A549 treated with Mapracorat at 1 μM for 4 hours (cell line): ENCODE measurements around the gene TAX1BP3. TPM values are rescaled to one million over a fixed set of nuclear protein-coding genes. Genes with fewer than 3 reads are reported as not detected.

Experiments used
- total RNA-seq: library from RNA; stranded (reverse); fragments of 200-300 nt; extraction: Qiagen RNA extraction; gene quantifications from 5 replicates; pipeline ENCODE4 v1.2.3, GENCODE V29; 2022

The TAX1BP3 gene, protein sequence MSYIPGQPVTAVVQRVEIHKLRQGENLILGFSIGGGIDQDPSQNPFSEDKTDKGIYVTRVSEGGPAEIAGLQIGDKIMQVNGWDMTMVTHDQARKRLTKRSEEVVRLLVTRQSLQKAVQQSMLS
- total RNA-seq: 283 to 347 TPM (median 340 TPM) in 5 replicates

DNA sequence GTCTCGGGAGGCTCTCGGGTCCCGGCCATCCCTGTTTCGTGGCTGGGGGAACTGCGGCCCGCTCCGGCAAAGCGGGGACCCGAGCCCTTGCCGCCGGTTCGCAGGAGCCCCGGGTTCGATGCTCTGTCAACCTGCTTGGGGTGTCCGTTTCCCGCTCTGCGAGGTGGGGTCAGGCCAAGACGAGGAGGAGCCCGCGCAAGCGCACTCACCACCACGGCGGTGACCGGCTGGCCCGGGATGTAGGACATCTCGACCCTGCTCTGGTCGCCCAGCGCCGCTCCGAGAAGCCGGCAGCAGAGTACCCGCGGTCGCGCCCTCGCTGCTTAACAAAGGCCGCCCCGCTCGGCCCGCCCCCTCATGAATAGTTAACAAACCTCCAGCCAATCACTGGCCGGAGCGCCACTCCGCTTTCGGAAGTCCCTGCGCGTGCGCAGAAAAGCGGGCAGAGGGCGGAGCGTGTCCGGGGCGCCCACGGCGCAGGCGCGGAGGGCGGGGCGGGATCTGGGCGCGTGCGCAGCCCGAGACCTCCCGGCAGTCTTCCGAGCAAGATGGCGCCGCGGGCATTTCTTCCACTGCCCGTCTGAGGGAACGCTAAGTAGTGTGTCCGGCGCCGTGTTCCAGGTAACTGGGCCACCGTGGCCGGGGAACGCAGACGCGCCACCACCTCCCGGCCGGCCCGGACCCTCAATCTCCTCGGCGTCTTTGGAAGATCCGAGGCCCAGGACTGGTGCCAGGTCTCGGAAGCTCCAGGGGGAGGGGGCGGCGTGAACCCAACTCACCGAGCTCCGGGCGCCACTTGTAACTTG is at the start of gene TAX1BP3, which contains the start of gene EMC6:
Gene TAX1BP3, minus strand, starts transcription at position 300 of the 806 bp plus-strand sequence. Its CDS starts 52 bp downstream, at position 248.
Gene EMC6, plus strand, starts transcription at position 534 of the 806 bp plus-strand sequence. CDS start 335 bp downstream, outside the sequence.

DNA sequence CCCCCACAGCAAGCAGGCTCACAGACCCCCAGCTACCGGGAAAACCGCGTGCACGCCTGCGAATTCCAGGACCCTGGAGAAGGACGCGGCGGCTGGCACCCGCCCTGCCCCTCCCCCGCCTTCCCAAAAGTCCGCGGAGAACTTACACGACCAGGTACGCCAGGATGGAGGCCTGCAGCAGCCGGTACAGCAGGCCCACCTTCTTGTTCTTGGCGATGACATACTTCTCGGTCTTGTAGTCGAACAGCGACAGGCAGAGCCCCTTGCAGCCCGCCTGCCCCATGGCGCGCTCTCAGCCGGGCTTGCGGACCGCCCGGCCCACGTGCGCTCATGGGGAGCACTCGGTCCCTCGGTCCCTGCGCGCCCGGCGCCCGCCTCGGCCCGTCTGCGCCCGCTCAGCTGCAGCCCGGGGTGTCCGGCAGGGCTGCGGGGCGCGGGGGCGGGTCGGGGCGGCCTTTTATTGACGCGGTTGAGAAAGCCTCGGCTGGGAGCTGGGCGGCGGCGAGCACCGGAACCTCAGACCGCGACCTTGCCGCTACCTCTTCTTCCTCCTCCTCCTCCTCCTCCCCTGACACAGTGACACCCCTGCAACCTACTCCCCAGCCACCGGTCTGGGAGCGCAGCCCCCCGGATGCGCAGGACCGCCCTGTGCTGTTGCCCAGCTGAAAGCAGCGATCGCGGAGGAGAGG is 27.5 kb upstream of the TAX1BP3 start, which contains the start of gene P2RX5:
Gene P2RX5, minus strand, starts transcription at position 433 of the 689 bp plus-strand sequence. Its CDS starts 150 bp downstream, at position 283.

DNA sequence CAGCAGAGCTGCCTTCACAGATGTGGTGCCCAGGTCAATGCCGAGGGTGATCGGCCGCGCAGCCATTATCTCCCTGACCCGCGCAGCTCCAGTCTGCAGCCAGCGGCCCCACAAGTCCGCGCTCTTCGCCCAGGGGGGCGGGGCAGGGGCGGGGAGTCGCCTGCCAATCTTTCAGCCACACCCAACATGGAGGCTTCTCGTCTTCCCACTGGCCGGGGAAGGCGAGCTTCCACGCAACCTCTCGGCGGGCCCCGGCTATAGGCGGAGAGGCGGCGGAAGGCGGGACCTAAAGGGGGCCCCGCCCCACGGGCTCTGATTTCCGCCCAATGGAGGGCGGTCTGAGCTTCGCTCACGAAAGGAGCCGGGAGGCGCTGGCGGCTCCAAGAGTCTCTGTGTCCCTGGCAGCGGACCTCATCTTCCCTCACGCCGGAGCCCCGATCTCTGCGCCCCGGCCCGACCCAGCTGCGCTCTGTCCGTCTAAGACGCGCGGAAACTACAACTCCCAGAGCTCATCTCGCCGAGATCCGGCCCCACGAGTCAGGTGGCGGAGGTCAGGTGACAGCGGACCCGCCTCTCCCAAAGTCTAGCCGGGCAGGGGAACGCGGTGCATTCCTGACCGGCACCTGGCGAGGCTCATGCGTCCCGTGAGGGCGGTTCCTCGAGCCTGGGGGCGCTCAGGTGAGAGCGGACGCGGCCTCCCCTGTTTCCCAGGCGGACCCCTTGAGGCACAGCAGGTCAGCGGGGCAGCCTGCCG is 32.0 kb downstream of the TAX1BP3 start, which contains the start of the genes CTNS and SHPK:
Gene CTNS, plus strand, starts transcription at position 607 of the 754 bp plus-strand sequence. CDS start 3,447 bp downstream, outside the sequence.
Gene SHPK, minus strand, starts transcription at position 97 of the 754 bp plus-strand sequence. Its CDS starts 31 bp downstream, at position 66.

Other genes starting within 250 kb of the TAX1BP3 start
- gene OR1E2, start 234.7 kb downstream of the TAX1BP3 start, total RNA-seq: not detected in 5 replicates
- gene SPATA22, start 196.8 kb downstream of the TAX1BP3 start, total RNA-seq: not detected in 5 replicates
- gene ASPA, start 192.6 kb downstream of the TAX1BP3 start, total RNA-seq: not detected in 5 replicates
- gene TRPV3, start 110.8 kb downstream of the TAX1BP3 start, total RNA-seq: 0.22 to 0.59 TPM (median 0.28 TPM) in 5 replicates
- gene TRPV1, start 59.2 kb downstream of the TAX1BP3 start, total RNA-seq: 3.5 to 5.3 TPM (median 4.3 TPM) in 5 replicates
- 12.2 to 17.4 TPM (median 16.1 TPM) in 5 replicates for gene SHPK, start 32.3 kb downstream of the TAX1BP3 start, total RNA-seq
- 10.4 to 14.3 TPM (median 13.8 TPM) in 5 replicates for gene CTNS, start 31.8 kb downstream of the TAX1BP3 start, total RNA-seq
- 102 to 161 TPM (median 154 TPM) in 5 replicates for gene EMC6, start 234 bp upstream of the TAX1BP3 start, total RNA-seq
- gene P2RX5, start 27.6 kb upstream of the TAX1BP3 start, total RNA-seq: 17.8 to 24.2 TPM (median 23.5 TPM) in 5 replicates
- gene HASPIN, start 55.3 kb upstream of the TAX1BP3 start, total RNA-seq: 11.9 to 13.9 TPM (median 12.3 TPM) in 5 replicates
- gene ITGAE, start 132.6 kb upstream of the TAX1BP3 start, total RNA-seq: 93.9 to 98.5 TPM (median 95.1 TPM) in 5 replicates
- gene NCBP3, start 177.7 kb upstream of the TAX1BP3 start, total RNA-seq: 27.5 to 31.2 TPM (median 30.0 TPM) in 5 replicates
- 23.8 to 26.2 TPM (median 24.1 TPM) in 5 replicates for gene CAMKK1, start 224.5 kb upstream of the TAX1BP3 start, total RNA-seq
- not detected in 5 replicates for gene P2RX1, start 247.9 kb upstream of the TAX1BP3 start, total RNA-seq